GM19468 (cell line): ENCODE data around the gene DAP.

ENCODE experiments used
- ATAC-seq: cut with Tn5 transposase; IDR thresholded peaks from one replicate; pipeline ENCODE4 v1.9.1; 2021; ENCODE audit warnings: mild to moderate bottlenecking, moderate library complexity, moderate number of reproducible peaks; ENCODE audit not compliant: unreplicated experiment; ENCODE audit errors: extremely low read depth

DAP gene

GRCh38 chr5:10761933-10762775 lies 1.1 kb upstream of the DAP start:
- no peak for ATAC-seq

- ATAC-seq = no peak
Measured at GRCh38 chr5:10760921-10761184, 181 bp downstream of the DAP start.

GRCh38 chr5:10760096-10760920 lies 726 bp downstream of the DAP start:
- no peak for ATAC-seq

GRCh38 chr5:10759111-10759510 lies 1.9 kb downstream of the DAP start:
- ATAC-seq = no peak

GRCh38 chr5:10757922-10758555 lies 3.0 kb downstream of the DAP start:
- ATAC-seq = no peak

DNA sequence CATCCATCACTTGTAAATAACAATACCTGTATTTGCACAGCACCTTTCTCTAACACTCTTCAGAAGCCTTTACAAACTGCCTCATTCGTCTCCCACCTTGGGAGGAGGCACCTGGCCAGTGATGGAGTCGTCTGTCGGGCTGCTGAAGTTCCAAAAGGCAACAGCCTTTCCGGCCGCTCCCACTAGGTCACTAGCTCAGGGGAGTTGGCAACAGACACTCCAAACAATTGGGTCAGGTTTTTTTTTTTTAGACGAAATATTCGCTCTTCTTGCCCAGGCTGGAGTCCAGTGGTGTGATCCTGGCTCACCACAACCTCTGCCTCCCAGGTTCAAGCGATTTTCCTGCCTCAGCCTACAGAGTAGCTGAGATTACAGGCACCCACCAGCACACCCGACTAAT lies 4.0 kb downstream of the DAP start:
- ATAC-seq = no peak

DNA sequence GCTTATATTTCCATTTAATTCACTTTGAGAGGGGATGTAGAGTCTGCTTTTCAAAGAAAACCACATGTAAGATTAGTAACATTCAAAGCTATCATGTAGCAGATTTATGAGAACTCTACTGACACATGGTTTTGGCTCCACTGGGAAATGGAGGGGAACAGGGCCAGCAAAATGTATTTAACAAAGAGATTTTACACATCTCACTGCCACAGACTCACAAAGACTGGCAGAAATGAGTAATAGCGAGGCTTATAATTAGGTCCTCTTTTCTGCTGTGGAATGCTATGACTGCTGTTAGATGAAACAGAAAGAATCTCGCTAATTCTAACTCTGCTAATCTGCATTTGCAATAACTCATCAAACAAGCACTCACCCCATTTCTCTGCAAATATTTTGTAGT lies 4.5 kb downstream of the DAP start:
- ATAC-seq = no peak

GRCh38 chr5:10753178-10753577 lies 7.9 kb downstream of the DAP start:
- ATAC-seq = no peak

- no peak for ATAC-seq
Measured at GRCh38 chr5:10752451-10752850, 8.6 kb downstream of the DAP start.

DNA sequence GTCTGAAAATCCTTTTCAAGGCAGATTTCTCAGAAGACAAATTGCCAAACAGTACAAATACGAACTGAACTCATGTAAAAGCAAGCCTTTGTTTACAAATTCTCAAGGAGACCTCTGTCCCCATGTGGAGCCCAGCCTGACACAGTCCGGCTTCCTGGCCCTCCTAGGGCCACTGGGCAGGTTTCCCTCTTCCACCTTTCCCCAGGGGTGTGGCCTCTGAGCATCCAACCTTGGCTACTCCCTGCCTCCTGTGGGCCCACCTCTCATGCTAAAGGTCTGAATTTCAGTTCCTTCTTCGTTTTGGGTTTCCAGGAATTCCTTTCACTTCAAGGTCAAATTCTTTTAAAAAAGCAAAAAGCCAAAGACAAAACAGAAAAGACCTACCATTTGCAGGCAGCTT lies 10.1 kb downstream of the DAP start:
- ATAC-seq = no peak

DNA sequence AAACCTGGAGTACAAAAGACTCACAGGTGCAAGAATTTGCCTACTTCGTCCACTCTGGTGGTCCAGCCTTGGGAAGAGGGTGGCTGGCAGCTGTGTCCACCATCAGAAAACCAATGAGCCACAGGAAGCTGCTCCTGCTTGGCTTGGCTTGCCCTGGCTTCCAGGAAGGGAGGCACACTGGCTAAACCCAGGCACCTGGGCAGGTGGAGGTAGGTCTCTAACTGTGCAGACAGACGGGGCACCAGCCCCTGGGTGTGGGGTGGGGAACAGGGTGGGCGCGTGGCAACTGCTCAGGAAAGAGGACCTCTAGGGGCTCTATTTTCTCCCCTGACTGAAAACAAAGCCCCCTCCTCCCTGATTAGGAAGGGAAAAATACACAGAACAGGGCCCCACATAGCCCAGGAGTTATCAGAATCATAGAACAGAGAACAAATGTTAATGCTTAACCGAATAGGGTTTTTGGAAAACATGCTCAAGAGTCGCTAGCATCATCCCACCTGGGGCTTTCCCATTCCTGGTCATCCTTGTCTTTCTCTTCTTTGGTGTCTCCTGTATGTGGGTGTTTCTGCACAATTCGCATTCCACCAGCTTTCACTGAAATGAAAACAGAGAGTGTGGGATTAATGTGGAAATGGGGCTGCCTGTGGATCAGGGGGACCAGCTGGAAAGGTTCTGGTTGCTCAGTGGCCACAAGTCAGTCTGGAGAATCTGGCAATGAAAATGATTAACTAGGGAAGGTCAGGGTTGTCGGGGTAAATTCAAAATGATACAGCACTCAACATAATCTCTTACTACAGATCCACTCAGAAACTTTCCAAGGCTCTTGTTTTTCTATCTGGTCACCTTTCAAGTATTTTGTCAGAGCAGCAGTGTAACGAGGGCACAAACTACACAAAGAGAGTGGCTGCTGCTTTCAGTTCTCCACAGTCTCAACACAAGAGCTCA lies 13.1 kb downstream of the DAP start:
- no peak for ATAC-seq

GRCh38 chr5:10746711-10747110 lies 14.3 kb downstream of the DAP start:
- ATAC-seq = no peak

DNA sequence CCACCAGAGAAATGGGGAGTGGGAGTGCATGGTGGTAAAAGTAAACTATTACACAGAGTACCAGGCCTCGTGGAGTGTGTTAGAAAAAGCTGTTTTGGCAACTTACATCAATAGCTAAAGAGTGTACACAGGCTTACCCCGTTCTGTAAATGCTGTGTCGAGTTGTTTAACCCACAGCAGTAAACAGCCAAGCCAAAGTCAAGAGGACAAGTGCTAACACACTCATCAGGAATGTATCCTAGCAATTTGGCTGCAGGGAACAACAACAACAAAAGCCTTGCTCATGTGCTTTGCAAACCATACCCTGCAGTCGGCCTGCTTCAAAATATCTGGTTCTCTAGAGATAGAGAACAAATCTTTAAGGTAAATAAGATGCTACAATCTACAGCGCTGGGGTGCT lies 15.9 kb downstream of the DAP start:
- ATAC-seq = no peak

GRCh38 chr5:10744681-10745080 lies 16.4 kb downstream of the DAP start:
- ATAC-seq = no peak

GRCh38 chr5:10743951-10744350 lies 17.1 kb downstream of the DAP start:
- no peak for ATAC-seq

DNA sequence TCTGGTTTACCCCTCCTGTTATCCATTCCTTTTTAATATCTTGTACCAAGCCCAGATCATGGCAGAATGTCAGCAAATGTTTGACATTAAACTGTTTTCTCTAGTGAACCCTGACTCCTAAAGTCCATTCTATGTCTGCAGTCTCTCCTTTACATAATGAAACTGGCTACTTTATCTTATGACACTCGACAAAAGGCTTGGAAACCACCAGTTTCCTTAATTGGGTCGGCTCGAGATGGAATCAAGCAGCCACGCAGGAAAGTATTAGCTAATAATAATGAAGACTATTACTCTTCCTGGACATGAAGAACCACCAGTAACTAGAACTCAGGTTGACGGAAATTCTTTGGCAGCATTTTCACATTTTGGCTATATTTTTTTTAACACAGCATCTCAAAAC lies 17.5 kb downstream of the DAP start:
- ATAC-seq = no peak

DNA sequence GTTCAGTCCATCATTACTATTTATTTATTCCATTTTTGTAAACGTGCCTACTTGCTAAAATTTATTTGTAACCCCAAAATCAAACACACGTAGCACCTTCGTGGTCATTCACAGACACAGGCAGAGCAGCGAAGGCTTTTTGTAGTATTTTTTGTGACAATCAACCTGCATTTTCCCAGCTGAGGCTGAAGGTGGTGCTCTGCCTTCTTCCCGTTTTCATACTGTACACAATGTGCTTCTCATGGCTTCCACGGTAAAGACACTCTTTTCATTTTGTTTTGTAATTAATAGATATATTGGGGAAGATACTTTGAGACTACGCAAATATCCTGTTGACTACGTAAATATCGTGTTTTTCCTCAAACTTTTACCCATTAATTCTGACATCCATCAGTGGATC lies 19.4 kb downstream of the DAP start:
- no peak for ATAC-seq

DNA sequence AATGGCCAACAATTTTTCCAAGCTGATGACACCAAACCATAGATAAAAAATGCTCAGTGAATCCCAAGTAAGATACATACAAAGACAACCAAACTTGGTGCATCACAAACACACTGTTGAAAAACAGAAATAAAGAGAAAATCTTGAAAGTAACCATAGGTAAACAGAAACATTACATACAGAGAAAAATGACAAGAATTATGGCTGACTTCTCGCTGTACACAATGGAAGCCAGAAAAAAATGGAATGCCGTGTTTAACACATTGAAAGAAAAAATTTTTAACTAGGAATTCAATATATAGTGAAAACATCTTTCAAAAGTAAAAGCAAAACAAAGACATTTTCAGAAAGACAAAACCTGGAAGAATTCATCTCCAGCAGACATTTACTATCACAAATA lies 20.6 kb downstream of the DAP start:
- no peak for ATAC-seq

DNA sequence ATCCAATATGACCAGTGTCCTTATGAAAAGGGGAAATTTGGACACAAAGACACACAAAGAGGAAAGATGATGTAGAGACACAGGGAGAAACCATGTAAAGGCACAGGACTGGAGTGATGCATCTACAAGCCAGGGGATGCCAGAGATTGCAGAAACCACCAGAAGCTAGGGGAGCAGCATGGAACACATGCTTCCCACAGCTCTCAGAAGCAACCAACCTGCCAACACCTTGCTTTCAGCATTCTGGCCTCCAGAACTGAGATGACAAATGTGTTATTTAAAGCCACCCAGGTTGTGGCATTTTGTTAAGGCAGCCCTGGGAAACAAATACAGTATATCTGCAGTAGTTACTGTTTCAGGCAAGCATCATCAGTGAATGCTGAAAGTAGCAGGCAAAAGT lies 23.2 kb downstream of the DAP start:
- ATAC-seq = no peak

GRCh38 chr5:10736808-10737207 lies 24.2 kb downstream of the DAP start:
- ATAC-seq = no peak
